ENCODE measurements around the gene FLNB.
"Not testable (repeated sequence)": the region's sequence is repeated elsewhere in the genome, so short reads cannot be mapped to it uniquely, and the experiment has no call there.

Gene FLNB

DNA sequence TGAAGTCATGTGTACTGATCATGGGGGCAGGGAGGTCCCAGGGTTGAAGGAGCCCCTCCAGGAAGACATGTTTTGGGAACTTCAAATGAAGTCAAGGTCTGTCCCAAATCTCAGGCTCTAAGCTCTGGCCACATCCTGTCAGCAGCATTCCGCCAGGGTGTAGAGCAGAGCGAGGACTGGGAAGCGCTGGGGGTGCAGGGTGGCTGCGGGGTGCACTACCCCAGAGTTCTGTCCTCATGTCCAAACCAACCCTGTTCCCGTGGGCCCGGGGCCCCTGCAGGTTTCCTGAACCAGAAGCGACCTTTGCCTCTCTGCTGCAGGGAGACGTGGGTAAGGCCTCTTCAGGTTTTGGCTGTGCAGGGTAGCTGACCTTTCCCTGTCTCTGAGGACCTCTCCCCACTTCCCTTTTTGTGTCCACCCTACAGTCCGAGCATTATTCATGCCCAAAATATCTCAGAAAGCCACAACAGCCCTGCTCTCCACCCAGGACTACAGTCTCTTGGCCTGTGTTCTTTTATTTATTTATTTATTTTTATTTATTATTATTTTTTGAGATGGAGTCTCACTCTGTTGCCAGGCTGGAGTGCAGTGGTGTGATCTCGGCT, 26.6 kb upstream of the FLNB start:
- no peak for DNase-seq

DNA sequence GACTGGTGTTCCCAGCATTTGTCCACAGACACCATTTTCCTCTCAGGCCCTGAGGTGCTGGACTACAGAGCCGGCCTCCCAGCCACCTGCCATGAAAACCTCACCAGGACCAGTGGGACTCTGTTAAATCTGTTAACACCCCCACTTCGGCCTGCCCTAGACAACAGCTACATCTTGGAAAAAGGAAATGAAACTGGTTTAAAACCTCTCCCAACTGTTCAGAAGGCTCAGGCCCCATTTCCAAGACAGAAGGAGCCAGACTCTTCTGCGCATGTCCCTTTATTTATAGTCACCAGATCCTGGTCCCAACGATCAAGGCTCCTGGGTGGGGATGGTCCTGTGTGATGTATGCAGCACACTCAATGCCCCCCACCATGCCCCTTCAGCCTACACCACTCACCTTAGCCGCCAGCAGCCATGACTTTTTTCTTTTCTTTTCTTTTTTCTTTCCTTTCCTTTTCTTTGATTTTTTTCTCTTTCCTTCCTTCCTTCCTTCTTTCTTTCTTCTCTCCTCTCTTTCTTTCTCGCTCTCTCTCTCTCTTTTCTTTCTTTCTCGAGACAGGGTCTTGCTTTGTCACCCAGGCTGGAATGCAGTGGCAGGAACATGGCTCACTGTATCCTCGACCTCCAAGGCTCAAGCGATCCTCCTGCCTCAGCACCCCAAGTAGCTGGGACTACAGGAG, 25.5 kb upstream of the FLNB start:
- no peak for DNase-seq

DNA sequence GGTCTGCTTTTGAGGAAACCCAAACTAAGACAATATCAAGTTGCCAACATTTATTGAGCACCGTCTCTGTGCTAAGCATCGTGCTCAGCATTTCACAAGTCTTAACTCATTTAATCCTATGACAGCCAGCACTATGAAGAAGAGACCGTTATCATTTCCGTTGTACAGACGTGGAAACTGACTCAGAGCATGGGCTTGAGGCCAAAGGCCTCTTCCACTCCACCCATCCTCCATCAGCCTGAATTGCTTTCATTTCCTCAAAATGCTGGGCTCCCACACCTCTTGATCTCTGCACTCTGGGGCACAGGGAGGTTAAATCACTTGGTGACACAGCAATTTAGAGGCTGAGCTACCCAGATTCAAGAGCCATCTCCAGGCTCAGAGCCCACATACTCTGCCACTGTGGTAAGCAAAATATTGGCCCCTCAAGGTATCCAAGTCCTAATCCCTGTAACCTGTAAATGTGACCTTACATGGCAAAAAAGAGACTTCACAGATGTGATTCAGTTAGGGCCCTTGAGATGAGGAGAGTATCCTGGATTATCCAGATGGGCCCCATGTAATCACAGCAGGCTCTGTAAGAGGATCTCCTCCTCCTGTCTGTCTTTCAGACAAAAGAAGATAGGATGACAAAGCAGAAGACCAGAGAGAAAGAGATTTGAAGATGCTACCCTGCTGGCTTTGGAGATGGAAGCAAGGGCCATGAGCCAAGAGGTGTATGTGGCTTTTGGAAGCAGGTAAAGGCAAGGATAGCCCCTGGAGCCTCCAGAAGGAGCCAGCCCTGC, 24.3 kb upstream of the FLNB start:
- DNase-seq = peak in 2 of 5 experiments; percentile 18 to 89

DNA sequence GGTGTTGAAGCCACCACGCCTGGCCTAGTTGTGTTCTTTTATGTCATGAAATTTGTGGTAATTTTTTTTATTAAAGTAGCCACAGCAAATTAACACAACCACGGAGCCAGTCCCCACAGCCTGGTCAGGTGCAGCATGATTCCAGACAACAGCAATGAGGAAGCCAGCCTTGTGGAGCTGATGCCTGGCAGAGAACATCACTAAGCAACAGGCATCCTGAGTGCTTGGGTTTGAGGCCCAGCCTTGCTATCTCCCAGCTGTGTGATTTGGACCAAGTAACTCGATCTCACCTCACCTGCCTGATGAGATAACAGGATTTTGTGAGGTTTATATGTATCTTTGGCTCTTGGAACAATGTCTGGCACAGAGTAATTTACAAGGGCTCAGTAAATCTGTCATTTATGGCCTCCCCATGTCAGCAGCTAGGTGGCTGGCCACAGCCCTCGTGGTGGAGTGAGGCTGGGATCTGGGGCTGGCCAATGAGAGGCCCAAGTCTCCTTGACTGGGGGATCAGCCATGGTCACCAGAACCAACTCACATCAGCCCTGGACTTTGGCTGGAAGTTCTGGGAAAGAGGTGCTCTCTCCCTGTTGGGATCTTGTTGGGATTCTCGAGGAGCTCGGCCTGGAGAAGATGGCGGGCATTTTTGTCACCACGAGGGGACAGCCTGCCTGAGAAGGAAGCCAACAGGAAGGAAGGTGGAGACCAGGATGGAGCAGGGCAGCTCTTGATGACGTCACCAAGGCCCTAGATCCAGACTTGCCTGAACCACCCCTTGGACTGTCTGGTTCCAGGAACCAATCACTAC, 22.8 kb upstream of the FLNB start:
- no peak for DNase-seq

DNA sequence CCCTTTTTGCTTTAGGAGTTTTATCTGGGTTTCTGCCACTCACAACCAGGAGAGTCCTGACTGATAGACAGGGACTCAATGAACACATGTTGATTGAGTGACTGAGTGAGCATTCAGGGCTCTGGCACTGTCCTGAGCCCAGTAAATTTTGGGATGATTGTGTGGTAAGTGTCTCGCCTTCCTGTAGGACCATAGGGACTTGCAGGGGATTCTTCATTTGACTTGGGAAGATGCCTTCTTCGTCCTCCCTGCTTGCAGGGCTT, 22.3 kb upstream of the FLNB start:
- DNase-seq = no peak

DNA sequence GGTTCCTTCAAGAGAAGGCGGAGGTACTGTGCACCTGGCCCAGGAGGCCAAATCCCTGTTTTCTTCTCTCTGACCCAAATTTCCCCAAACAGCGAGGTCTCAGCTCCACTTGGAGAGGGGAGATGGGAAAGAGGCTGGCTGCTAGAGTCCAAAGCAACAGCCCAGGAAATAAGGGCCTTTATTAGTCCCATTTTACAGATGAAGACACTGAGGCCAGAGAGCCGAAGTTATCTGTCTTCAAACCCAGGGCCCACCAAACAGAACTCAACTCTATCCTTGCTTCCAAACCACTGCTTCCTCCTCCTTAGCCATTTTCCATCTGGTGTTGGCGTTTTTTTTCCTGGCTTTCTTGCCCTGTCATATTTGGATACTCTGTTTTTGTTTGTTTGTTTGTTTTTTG, 22.0 kb upstream of the FLNB start:
- DNase-seq = no peak

DNA sequence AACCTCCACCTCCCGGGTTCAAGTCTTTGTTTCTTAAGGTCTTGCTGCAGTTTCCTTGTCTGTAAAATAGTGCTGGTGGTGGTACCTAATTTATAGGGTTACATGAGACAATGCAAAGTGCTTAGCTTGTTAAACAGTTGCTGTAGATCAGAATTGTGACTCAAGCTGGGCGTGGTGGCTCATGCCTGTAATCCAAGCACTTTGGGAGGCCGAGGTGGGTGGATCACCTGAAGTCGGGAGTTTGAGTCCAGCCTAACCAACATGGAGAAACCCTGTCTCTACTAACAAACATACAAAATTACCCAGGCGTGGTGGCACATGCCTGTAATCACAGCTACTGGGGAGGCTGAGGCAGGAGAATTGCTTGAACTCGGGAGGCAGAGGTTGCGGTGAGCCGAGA, 19.0 kb upstream of the FLNB start:
- not testable (repeated sequence) for DNase-seq

DNA sequence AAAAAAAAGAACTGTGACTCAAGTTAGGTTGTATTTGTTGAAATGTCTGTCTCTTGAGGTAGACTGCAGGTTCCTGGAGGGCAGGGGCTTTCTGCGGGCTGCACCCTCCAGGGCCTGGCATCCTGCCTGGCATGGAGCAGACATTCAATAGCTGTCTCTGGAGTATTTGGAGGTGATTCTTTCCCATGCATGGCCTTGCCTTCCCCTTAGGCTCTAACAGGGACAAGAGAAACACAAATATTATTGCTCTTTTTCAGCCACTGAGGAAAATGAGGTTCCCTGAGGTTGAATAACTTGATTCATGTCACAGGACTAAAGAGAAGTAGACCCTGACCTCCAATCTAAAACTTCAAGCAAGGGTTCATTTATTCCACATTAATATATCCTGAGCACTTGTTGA, 18.6 kb upstream of the FLNB start:
- no peak for DNase-seq

DNA sequence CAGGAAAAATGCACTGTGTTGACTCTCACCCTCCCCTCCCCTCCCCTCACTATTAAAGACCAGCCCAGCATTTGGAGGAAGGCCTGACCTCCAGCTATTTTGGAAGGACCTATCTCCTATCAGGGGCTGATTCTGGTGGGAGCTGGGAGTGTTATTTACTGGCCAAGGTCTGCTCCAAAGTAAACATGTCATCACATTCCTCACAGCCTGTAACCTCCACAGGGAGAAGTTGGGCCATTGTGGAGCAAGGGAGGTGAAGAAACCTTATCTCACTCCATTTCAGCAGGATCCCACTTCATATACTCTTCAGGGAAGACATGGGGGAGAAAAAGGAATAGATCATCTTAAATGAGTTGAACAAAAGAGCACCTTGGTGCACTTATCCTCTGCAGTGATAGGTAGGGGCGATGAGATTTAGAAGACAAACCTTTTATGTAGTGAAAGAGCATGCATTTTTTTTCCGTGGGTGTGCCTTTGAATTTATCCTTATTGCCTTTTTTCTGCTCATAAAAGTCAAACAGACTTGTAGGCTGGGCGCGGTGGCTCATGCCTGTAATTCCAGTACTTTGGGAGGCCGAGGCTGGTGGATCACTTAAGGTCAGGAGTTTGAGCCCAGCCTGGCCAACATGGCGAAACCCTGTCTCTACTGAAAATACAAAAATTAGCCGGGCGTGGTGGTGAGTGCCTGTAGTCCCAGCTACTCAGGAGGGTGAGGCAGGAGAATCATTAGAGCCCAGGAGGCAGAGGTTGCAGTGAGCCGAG, 15.6 kb upstream of the FLNB start:
- DNase-seq = no peak

DNA sequence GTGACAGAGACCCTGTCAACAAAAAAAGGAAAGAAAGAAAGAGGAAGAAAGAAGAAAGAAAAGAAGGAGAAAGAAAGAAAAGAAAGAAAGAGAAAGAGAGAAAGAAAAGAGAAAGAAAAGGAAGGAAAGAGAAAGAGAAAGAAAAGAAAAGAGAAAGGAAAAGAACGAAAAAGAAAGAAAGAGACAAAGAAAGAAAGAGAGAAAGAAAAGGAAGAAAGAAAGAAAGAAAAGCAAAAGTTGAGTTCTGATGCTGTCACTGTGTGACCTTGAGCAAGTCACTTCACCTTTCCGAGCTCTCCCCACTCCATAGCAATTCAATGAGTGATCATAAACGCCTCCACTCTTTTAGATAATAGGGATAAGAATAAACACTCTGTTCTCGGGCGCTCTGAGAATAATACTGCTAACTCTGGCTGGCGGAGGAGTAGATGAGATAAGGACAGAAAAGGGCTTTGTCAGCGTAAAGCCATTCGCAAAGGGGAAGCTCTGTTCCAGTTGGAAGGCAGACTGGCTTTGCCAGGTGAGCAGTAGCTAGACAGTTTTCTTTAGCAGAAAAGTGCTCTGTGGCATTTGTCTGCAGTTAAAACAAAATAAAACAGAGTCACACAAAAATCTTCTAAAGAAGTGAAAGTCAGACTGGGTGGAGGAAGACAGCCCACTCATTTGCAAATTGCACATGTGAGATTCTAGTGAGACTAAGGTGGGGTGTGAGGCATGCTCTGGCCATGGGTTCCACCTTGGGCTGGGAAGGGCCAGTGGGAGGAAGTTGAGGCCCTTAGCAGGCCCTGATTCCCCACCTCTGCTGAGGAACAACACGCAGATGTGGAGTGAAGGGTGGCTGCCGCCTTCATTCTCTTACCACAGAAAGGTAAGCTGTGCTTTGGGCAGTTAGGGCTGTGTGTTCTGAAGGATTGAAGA, 9.6 kb upstream of the FLNB start:
- peak in 1 of 5 experiments; percentile 41 for DNase-seq

DNA sequence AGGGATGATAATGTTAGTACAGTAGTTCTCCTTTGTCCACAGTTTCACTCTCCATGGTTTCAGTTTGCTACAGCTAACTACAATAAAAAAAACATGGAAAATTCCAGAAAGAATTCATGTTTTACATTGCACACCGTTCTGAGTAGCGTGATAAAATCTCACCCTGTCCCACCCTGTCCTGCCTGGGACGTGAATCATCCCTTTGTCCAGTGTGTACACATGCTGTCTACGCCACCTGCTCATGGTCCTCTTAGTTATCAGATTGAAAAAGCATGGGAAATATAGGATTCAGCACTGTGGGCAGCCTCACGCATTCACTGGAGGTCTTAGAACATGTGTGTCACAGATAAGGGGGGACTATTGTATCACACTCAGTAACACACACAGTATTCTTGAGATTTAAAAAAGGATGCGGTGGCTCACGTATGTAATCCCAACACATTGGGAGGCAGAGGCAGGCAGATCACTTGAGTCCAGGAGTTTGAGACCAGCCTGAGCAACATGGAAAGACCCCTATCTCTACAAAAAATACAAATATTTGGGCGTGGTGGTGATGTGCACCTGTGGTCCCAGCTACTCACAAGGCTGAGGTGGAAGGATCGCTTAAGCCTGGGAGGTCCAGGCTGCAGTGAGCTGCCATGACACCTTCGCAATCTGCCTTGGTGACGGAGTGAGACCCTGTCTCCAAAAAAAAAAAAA, 8.7 kb upstream of the FLNB start:
- DNase-seq = no peak

DNA sequence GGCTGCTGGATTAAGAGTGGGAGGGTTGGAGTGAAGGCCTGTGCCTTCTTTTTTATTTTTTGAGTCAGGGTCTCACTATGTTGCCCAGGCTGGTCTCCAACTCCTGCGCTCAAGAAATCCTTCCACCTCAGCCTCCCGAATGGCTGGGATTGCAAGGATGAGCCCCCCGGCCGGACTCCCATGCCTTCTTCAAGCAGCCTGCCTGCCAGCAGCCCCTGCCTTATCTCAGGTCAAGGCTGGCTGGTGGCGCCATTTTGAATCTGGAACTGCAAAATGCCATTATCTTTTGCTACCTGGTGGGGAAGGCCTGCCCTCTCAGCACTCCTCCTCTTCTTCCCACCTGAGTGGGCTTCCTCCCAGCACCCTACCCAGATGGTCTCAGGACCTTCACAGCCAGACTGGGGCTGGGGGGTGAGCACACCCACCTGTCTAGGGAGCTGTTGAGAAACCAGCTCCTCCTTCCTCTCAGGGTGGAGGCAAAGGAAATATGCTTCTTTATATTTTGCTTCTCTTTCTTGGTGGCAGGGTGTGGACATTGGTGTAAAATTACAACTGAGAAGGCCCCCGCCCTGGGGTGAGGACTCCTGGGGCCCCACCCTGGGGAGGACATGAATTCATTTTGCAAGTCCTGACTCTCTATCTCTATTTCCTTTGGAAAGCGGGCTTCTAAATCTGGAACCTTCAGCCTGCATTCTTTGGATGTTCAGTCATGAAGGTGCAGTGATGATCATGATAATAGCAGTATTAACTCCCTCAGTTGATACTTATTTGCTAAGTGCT, 7.7 kb upstream of the FLNB start:
- DNase-seq = no peak

DNA sequence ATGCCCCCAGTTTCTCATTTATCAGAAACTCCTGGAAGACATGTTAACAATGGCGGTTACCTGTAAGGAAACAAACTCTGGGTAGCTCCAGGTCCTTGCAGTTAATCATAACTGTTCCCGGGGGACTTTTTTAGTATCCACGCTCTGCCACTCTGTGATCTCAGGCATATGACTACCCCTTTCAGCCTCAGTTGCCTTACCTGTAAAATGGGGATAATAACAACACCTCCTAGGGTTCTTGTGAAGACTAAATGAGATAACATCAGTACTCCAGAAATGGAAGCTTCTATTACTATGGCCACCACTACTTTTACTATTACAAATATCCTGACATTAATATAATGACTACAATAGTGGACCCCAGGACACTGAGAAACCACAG, 7.1 kb upstream of the FLNB start:
- no peak for DNase-seq

DNA sequence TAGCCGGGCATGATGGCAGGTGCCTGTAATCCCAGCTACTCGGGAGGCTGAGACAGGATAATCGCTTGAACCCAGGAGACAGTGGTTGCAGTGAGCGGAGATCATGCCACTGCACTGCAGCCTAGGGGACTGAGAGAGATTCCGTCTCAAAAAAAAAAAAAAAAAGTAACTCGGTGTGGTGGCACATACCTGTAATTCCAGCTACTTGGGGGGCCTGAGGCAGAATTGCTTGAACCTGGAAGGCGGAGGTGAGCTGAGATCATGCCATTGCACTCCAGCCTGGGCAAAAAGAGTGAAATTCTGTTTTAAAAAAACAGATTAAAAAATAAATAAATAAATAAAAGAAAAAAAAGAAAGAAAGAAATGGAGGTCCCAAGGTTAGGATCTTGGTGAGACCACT, 6.2 kb upstream of the FLNB start:
- DNase-seq = no peak

DNA sequence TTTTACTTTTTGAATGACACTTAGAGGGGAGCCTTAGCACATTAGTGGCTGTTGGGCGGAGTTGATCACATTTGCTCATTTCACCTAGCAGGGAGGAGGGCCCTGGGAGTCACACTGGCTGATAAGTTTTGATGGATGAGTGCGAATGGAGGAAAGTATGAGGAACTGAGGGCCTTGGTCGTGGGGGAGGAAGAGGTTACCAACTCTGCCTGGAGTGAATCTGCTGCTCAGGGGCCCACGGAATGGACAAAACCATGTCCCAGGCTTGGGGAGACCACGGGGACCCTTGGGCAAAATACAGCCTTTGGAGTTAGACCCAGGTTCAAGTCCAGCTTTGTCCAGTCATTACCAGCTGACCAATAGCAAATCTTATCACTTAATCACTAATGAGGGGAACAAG, 5.1 kb upstream of the FLNB start:
- no peak for DNase-seq

DNA sequence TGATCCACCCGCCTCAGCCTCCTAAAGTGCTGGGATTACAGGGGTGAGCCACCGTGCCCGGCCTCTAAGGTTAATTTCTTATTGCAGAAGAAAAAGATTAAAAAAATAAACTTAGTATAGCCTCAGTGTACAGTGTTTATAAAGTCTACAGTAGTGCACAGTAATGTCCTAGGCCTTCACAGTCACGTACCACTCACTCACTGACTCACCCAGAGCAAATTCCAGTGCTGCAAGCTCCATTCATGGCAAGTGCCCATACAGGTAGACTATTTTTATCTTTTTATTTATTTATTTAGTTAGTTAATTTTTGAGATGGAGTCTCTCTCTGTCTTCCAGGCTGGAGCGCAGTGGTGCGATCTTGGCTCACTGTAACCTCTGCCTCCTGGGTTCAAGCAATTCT, 3.2 kb upstream of the FLNB start:
- DNase-seq = no peak

DNA sequence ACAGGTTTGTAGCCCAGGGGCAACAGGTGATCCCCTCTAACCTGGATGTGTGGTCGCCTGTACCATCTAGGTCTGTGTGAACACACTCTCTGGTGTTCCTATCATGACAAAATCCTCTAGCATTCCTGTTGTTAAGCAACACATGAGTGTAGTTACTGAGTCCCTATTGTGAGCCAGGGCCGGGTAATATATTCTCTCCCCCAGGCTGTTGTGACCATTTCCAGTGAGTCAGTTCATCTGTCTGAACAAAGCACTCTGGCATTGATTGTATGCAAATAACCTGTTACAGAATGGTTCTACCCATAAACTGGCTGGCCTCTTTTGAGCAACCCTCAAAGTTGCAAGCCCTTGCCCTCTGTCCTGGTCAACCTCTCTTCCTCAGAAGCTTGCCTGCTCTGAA, 2.6 kb upstream of the FLNB start:
- no peak for DNase-seq

DNA sequence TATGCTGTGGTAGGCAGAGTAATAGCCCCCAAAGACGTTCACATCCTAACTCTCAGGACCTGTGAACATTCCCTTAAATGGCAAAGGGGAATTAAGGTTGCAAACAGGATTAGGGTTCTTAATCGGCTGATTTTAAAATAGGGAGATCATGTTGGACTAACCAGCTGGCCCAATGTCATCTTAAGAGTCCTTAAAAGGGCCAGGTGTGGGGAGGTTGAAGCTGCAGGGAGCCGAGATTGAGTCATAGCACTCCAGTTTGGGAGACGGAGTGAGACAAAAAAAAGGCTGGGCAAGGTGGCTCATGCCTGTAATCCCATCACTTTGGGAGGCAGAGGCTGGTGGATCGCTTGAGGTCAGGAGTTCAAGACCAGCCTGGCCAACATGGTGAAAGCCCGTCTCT, 1.6 kb upstream of the FLNB start:
- DNase-seq = no peak

DNA sequence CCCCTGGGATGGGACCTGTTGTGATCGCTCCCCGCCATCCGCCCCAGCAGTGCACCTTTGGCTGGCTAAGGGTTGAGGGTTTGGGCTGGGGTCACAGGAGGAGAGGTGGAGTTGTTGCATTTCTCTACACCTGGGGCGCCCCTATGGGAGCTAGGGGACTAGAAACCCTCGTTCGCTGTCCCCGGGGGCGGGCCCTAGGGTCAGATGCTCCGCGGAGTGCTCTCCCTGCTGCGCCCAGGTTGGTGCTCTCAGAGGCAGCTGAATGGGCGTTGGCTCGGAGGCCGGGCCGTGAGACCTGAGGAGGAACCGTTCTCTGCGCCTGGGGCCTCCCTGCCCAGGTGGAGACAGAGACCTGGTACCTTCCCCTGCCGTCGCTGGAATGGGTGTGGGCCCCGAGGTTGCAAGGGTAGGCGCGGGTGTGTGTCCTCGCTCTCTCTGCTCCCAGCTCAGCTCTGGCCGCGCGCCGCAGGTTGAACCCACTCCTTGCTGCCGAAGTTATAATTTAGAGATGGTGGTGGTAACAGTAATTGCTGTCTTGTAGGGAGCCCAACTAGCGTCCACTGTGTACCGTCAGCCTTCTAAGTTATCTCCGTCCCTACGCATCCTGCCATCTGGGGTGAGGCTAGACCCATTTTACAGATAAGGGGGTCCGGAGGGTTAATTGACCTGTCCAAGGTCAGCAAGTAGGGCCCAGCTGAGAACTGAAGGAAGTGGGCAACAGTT, 965 bp downstream of the FLNB start:
- peak in 4 of 5 experiments; percentile 6 to 54 (median 8) for DNase-seq
